ENCODE measurements around the gene ZFAND6.

Gene ZFAND6

DNA sequence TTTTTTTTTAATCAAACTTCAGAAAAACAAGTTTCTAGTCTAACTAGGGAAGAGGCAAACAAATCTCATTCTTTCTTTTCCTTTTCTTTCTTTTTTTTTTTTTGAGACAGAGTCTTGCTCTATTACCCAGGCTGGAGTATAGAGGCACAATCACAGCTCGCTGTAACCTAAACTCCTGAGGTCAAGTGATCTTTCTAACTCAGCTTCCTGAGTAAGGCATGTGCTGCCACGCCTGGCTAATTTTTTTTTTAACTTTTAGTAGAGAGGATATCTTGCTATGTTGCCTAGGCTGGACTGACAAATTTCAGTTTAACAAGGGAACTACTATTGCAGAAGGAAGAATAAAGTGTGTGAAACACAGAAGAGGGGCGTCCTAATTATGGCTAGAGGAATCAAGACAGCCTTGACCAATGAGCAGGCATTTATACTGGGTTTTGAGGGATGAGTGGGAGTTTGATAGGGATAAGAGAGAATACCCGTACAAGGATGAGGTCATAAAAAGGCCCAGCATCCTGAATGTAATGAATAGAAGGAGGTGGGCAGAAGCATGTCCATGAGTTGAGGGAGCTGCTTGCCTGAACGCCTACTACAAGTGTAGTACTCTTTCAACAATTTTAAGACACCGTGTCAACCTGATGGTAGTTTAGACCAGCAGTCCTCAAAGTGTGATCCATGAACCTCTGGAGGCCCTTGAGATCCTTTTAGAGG is 6.7 kb upstream of the ZFAND6 start:
- H3K9me3 ChIP-seq (ENCODE audit: control insufficient read depth, low read length): no peaks in the 10 kb centered on the region
- H3K4me1 ChIP-seq (ENCODE audit: control insufficient read depth, insufficient read depth, low read length): no peaks in the 10 kb centered on the region
- H3K9ac ChIP-seq (ENCODE audit: low read length): no peak overlapping the region
- H3K27me3 ChIP-seq (replicated peaks; ENCODE audit: control insufficient read depth, insufficient read depth, low read length): peaks cover 3% of the 10 kb centered on the region
- no peak for DNase-seq (ENCODE audit: low read depth)
- no peak overlapping the region for H3K4me3 ChIP-seq (ENCODE audit: low read length)
- no peaks in the 10 kb centered on the region for H3K36me3 ChIP-seq (ENCODE audit: control insufficient read depth, insufficient read depth, low read length, severe bottlenecking)

DNA sequence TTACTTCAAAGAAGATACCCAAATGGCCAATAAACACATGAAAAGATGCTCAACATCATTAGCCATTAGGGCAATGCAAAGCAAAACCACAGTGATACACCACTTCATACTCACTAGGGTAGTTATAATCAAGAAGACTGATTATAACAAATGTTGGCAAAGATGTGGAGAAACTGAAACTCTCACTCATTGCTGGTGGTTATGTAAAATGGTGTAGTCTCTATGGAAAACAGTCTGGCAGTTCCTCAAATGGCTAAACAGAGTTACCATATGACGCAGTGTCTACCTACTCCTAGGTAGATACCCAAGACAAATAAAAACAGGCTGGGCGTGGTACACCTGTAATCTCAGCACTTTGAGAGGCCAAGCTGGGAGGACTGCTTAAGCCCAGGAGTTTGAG is 3.5 kb upstream of the ZFAND6 start:
- Histone ChIP-seq H3K36me3 (ENCODE audit: control insufficient read depth, insufficient read depth, low read length, severe bottlenecking) (no peaks in the 10 kb centered on the region), H3K4me1 (ENCODE audit: control insufficient read depth, insufficient read depth, low read length) (peaks cover 7% of the 10 kb centered on the region), H3K9ac (ENCODE audit: low read length) (no peak overlapping the region), H3K27me3 (replicated peaks; ENCODE audit: control insufficient read depth, insufficient read depth, low read length) (peaks cover 10% of the 10 kb centered on the region), H3K9me3 (ENCODE audit: control insufficient read depth, low read length) (no peaks in the 10 kb centered on the region), H3K4me3 (ENCODE audit: low read length) (no peak overlapping the region)
- DNase-seq (ENCODE audit: low read depth): no peak

DNA sequence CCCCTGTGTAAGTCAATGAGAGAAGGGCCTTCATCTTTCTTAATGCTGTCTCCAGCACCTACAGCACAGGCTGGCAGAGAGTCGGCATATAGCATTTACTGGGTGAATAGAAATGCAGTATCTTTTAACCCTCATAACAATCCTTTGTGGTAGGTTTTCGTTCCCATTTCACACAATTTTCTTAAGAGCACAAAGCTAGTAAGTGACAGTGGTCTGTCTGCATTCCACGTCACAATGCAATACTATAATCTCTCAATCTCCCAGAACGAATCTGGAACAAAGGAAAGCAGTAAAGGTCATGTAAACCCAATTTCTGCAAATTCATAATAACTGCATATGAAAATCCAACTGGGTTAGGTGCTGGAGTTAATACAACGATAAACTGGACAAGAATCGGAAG is 1.4 kb upstream of the ZFAND6 start:
- peaks cover 21% of the 10 kb centered on the region for H3K4me1 ChIP-seq (ENCODE audit: control insufficient read depth, insufficient read depth, low read length)
- no peaks in the 10 kb centered on the region for H3K36me3 ChIP-seq (ENCODE audit: control insufficient read depth, insufficient read depth, low read length, severe bottlenecking)
- H3K27me3 ChIP-seq (replicated peaks; ENCODE audit: control insufficient read depth, insufficient read depth, low read length): peaks cover 10% of the 10 kb centered on the region
- no peak overlapping the region for H3K9ac ChIP-seq (ENCODE audit: low read length)
- H3K9me3 ChIP-seq (ENCODE audit: control insufficient read depth, low read length): no peaks in the 10 kb centered on the region
- H3K4me3 ChIP-seq (ENCODE audit: low read length): no peak overlapping the region
- DNase-seq (ENCODE audit: low read depth): no peak

DNA sequence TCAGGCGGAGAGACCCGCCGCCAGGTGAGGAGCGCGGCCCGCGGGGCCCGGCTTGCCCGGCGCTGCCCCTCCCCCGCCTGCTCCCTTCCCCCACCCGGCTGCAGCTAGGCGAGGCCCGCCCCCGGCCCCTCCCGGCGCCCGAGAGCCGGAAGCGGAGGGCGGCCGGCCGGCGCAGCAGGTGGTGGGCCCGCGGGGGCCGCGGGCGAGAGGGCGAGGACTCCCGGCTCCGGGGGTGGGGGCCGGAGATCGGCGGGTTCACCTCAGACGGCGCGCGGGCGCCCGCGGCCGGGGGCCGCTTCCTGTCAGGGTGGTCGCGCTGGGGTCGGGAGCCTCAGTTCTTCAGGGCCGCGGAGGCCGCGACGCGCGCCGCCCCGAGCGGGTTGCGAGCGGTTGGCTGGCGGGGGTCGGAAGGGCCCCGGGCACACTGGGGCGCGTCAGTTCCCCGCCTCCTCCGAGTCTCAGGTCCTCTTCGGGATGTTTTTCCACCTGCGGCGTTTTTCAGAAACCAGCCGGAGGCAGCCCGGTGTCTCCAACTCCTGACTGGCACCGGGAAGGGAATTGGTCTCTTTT is 395 bp downstream of the ZFAND6 start:
- Histone ChIP-seq H3K4me1 (ENCODE audit: control insufficient read depth, insufficient read depth, low read length) (peaks cover 21% of the 10 kb centered on the region), H3K27me3 (replicated peaks; ENCODE audit: control insufficient read depth, insufficient read depth, low read length) (peaks cover 10% of the 10 kb centered on the region), H3K9ac (ENCODE audit: low read length) (peak overlapping the region; percentile 88), H3K9me3 (ENCODE audit: control insufficient read depth, low read length) (no peaks in the 10 kb centered on the region), H3K4me3 (ENCODE audit: low read length) (peak overlapping the region; percentile 92), H3K36me3 (ENCODE audit: control insufficient read depth, insufficient read depth, low read length, severe bottlenecking) (no peaks in the 10 kb centered on the region)
- peak; percentile 82 for DNase-seq (ENCODE audit: low read depth)

DNA sequence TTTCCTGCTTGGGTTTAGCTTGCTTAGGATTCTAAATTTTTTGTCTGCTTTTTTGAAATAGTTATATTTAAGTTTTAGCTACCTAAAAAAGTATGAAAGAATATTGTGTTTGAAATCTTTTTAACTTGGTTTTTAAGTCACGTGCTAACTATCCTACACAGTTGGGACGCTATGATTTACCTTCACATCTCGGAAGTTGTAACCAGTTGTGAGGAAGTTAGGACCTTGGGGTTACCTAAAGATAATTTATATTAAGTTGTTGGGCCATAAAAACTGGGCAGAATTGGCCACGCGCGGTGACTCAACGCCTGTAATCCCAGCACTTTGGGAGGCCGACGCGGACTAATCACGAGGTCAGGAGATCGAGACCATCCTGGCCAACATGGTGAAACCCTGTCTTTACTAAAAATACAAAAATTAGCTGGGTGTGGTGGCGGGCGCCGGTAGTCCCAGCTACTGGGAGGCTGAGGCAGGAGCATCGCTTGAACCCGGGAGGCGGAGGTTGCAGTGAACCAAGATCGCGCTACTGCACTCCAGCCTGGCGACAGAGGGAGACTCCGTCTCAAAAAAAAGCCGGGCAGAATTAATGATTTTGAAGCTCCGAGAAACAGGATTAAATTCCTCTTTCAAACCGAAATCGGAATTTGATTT is 1.0 kb downstream of the ZFAND6 start:
- peaks cover 21% of the 10 kb centered on the region for H3K4me1 ChIP-seq (ENCODE audit: control insufficient read depth, insufficient read depth, low read length)
- DNase-seq (ENCODE audit: low read depth): peak; percentile 70
- H3K9me3 ChIP-seq (ENCODE audit: control insufficient read depth, low read length): no peaks in the 10 kb centered on the region
- no peaks in the 10 kb centered on the region for H3K36me3 ChIP-seq (ENCODE audit: control insufficient read depth, insufficient read depth, low read length, severe bottlenecking)
- peak overlapping the region; percentile 88 for H3K9ac ChIP-seq (ENCODE audit: low read length)
- peaks cover 10% of the 10 kb centered on the region for H3K27me3 ChIP-seq (replicated peaks; ENCODE audit: control insufficient read depth, insufficient read depth, low read length)
- H3K4me3 ChIP-seq (ENCODE audit: low read length): peak overlapping the region; percentile 92

DNA sequence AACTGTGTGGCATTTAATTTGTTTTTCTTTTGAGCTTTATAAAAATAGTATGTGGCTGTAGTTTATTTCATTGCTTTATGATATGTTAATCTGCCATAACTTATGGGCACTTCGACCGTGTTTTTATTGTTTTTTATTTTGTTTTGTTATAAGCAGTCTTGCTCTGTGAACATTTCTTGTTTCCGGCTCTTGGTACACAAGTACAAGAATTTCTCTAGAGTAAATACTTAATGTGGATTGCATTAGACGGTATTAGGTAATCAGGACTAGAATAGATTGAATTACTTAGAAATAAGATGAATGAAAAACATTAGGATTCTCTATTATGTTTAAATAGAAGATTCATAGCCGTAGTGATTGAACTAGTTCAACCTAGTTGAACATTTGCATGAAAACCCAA is 2.1 kb downstream of the ZFAND6 start:
- Histone ChIP-seq H3K4me1 (ENCODE audit: control insufficient read depth, insufficient read depth, low read length) (peaks cover 21% of the 10 kb centered on the region), H3K4me3 (ENCODE audit: low read length) (peak overlapping the region; percentile 92), H3K9ac (ENCODE audit: low read length) (peak overlapping the region; percentile 88), H3K36me3 (ENCODE audit: control insufficient read depth, insufficient read depth, low read length, severe bottlenecking) (no peaks in the 10 kb centered on the region), H3K27me3 (replicated peaks; ENCODE audit: control insufficient read depth, insufficient read depth, low read length) (peaks cover 10% of the 10 kb centered on the region), H3K9me3 (ENCODE audit: control insufficient read depth, low read length) (no peaks in the 10 kb centered on the region)
- peak; percentile 36 for DNase-seq (ENCODE audit: low read depth)

DNA sequence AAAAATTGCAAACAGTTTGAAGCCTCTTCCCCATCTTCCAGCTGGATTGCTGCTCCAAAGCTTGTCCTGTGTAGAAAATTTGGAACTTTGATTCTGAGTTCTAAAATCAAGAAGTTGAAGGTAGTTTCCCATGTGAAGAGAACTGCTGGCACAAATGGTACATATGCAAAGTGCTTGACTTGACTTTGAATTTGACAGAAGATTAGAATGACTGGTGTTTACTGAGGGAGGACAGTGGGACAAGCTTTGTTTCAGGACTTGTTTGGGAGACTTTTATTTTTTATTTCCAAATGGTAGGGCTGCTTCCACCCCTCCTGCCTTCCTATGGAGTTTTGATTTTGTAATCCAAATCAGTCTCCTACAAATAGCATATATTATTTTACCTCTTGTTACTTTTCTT is 7.4 kb downstream of the ZFAND6 start:
- Histone ChIP-seq H3K4me3 (ENCODE audit: low read length) (no peak overlapping the region), H3K36me3 (ENCODE audit: control insufficient read depth, insufficient read depth, low read length, severe bottlenecking) (no peaks in the 10 kb centered on the region), H3K4me1 (ENCODE audit: control insufficient read depth, insufficient read depth, low read length) (peaks cover 38% of the 10 kb centered on the region), H3K9me3 (ENCODE audit: control insufficient read depth, low read length) (no peaks in the 10 kb centered on the region), H3K9ac (ENCODE audit: low read length) (no peak overlapping the region), H3K27me3 (replicated peaks; ENCODE audit: control insufficient read depth, insufficient read depth, low read length) (no peaks in the 10 kb centered on the region)
- no peak for DNase-seq (ENCODE audit: low read depth)

DNA sequence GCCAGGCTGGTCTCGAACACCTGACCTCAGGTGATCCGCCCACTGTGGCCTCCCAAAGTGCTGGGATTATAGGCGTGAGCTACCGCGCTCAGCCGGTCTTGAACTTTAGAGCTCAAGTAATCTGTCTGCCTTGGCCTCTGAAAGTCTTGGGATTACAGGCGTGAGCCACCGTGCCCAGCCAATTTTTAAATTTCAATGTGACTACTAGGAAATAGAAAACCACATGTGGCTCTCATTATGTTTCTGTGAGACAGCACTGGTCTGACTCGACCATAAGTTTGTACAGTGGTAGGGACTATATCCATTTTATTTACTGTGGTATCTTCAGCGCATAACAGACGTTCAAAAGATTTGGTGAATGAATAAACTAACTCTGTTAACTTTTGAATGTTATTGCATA is 9.1 kb downstream of the ZFAND6 start:
- peak overlapping the region; percentile 54 for H3K9ac ChIP-seq (ENCODE audit: low read length)
- H3K36me3 ChIP-seq (ENCODE audit: control insufficient read depth, insufficient read depth, low read length, severe bottlenecking): no peaks in the 10 kb centered on the region
- H3K4me3 ChIP-seq (ENCODE audit: low read length): peak overlapping the region; percentile 66
- no peaks in the 10 kb centered on the region for H3K27me3 ChIP-seq (replicated peaks; ENCODE audit: control insufficient read depth, insufficient read depth, low read length)
- DNase-seq (ENCODE audit: low read depth): peak; percentile 88
- peaks cover 48% of the 10 kb centered on the region for H3K4me1 ChIP-seq (ENCODE audit: control insufficient read depth, insufficient read depth, low read length)
- H3K9me3 ChIP-seq (ENCODE audit: control insufficient read depth, low read length): no peaks in the 10 kb centered on the region

DNA sequence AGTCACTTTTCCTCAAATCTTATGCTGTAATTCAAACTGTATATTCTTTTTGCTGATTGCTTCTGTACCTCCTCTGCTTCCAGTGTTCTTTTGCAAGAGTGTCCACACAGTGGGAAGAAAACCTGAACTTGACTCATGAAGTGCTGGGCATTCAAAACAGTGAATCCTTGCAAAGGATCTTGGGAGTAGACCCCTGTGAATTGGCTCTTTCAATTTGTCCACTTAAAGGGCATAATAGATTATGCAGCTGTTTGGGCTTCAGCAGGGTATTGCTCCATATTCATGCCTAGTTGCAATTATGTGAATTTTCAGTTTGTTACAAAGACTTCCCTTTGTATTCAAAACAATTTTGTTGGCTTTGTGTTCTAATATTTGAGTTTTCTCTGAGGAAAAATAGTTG is 11.4 kb downstream of the ZFAND6 start:
- Histone ChIP-seq H3K4me3 (ENCODE audit: low read length) (peak overlapping the region; percentile 82), H3K27me3 (replicated peaks; ENCODE audit: control insufficient read depth, insufficient read depth, low read length) (no peaks in the 10 kb centered on the region), H3K9ac (ENCODE audit: low read length) (peak overlapping the region; percentile 73), H3K36me3 (ENCODE audit: control insufficient read depth, insufficient read depth, low read length, severe bottlenecking) (no peaks in the 10 kb centered on the region), H3K4me1 (ENCODE audit: control insufficient read depth, insufficient read depth, low read length) (peaks cover 58% of the 10 kb centered on the region), H3K9me3 (ENCODE audit: control insufficient read depth, low read length) (no peaks in the 10 kb centered on the region)
- peak; percentile 53 for DNase-seq (ENCODE audit: low read depth)

DNA sequence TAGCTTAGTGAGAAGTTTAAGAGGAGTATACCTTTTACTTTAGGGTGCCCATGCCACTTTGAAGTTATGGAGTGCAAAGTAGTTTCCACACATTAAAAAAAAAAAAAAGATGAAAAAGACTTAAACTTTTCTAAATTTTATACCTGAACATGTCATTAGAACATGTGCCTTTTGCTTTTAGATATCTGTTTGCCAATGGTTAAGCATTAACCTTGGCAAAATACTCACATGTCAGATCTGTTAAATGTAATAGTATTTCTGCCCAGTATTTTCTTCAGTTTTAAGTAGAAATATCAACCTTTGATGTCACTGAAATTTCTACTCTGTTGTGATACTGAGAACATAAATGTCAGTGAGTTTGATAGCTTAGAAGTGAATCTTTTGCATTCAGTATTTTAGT is 12.2 kb downstream of the ZFAND6 start:
- Histone ChIP-seq H3K27me3 (replicated peaks; ENCODE audit: control insufficient read depth, insufficient read depth, low read length) (no peaks in the 10 kb centered on the region), H3K9me3 (ENCODE audit: control insufficient read depth, low read length) (no peaks in the 10 kb centered on the region), H3K9ac (ENCODE audit: low read length) (peak overlapping the region; percentile 73), H3K4me1 (ENCODE audit: control insufficient read depth, insufficient read depth, low read length) (peaks cover 59% of the 10 kb centered on the region), H3K4me3 (ENCODE audit: low read length) (peak overlapping the region; percentile 82), H3K36me3 (ENCODE audit: control insufficient read depth, insufficient read depth, low read length, severe bottlenecking) (no peaks in the 10 kb centered on the region)
- no peak for DNase-seq (ENCODE audit: low read depth)

DNA sequence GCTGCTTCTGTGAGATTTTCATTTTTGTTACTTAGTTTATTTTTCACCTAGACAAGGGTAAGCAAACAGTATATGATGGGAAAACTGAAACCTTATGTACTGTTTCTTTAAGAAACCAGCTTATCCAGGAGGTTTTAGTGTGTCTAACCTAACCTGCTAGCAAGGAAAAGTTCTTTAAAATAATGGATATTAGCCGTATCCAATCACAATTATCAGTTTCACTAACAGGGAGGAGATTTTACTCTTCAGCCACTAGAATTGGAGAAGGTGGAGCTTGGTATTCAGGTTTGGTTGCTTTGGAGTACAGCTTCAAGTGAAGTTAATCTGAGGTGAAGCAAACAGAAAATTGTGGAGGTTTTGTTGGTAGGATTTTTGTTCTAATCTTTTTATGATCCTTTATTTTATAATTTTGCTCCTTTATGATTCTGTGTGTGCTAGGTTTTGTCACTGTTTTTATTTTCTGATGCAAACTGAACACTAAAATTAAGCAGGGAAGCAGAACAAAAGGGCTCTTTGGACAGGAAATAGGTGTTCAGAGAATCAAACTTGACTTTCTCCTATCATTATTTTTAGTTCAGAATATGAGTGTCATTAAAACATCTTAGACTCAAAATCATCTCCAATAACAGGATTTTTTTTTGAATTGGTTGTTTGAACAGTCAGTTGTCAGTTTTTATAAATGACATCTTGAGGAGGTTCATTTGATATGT is 13.0 kb downstream of the ZFAND6 start:
- DNase-seq (ENCODE audit: low read depth): peak; percentile 91
- Histone ChIP-seq H3K36me3 (ENCODE audit: control insufficient read depth, insufficient read depth, low read length, severe bottlenecking) (no peaks in the 10 kb centered on the region), H3K9ac (ENCODE audit: low read length) (peak overlapping the region; percentile 78), H3K4me3 (ENCODE audit: low read length) (peak overlapping the region; percentile 82), H3K9me3 (ENCODE audit: control insufficient read depth, low read length) (no peaks in the 10 kb centered on the region), H3K4me1 (ENCODE audit: control insufficient read depth, insufficient read depth, low read length) (peaks cover 61% of the 10 kb centered on the region), H3K27me3 (replicated peaks; ENCODE audit: control insufficient read depth, insufficient read depth, low read length) (no peaks in the 10 kb centered on the region)
